ENCODE measurements around the gene ZNF521.
"Not testable (repeated sequence)": the region's sequence is repeated elsewhere in the genome, so short reads cannot be mapped to it uniquely, and the experiment has no call there.

The ZNF521 gene

DNA sequence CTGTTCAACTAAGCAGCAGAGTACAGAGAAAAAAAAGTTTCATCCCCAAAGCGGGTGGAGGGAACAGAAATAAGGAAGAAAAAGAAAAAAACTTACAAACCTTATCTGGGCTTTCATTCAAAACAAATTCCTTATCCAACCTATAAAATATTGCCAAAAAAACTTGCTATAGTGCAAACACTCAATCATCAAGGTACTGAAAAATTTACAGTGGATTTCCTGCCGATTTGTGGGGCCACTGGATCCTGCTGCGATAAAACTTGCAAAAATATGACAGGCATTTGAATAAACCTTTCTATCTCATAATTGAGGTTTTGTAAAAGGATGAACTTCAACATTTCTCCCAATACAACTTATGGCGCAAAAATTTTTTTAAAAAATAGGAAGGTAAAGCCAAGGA is 77.0 kb downstream of the ZNF521 start:
- Histone ChIP-seq H3K27ac (ENCODE audit: low read depth, low read length) (no peak overlapping the region), H3K9ac (ENCODE audit: low read length) (no peak overlapping the region), H3K4me1 (ENCODE audit: insufficient read depth, low read length) (peaks cover 12% of the 10 kb centered on the region), H3K4me3 (ENCODE audit: low read depth in 1 of 2, low read length in 2 of 2) (no peak overlapping the region), H3K36me3 (ENCODE audit: insufficient read depth, low read length) (no peaks in the 10 kb centered on the region), H3K9me3 (ENCODE audit: low read length) (no peaks in the 10 kb centered on the region), H3K27me3 (ENCODE audit: control insufficient read depth in 1 of 2, insufficient read depth in 2 of 2, low read length in 2 of 2) (no peaks in the 10 kb centered on the region)

DNA sequence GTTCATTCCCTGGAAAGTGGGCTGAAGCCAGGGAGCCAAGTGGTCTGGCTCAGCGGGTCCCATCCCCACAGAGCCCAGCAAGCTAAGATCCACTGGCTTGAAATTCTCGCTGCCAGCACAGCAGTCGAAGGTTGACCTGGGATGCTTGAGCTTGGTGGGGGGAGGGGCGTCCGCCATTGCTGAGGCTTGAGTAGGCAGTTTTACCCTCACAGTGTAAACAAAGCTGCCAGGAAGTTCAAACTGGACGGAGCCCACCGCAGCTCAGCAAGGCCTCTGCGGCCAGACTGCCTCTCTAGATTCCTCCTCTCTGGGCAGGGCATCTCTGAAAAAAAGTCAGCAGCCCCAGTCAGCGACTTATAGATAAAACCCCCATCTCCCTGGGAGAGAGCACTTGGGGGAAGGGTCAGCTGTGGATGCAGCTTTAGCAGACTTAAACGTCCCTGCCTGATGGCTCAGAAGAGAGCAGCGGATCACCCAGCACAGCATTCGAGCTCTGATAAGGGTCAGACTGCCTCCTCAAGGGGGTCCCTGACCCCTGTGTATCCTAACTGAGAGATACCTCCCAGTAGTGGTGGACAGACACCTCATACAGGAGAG is 84.9 kb downstream of the ZNF521 start:
- H3K9ac ChIP-seq (ENCODE audit: low read length); H3K36me3 ChIP-seq (ENCODE audit: insufficient read depth, low read length); H3K4me1 ChIP-seq (ENCODE audit: insufficient read depth, low read length); H3K27ac ChIP-seq (ENCODE audit: low read depth, low read length); H3K4me3 ChIP-seq (ENCODE audit: low read depth in 1 of 2, low read length in 2 of 2); H3K27me3 ChIP-seq (ENCODE audit: control insufficient read depth in 1 of 2, insufficient read depth in 2 of 2, low read length in 2 of 2); H3K9me3 ChIP-seq (ENCODE audit: low read length): not testable (repeated sequence)

DNA sequence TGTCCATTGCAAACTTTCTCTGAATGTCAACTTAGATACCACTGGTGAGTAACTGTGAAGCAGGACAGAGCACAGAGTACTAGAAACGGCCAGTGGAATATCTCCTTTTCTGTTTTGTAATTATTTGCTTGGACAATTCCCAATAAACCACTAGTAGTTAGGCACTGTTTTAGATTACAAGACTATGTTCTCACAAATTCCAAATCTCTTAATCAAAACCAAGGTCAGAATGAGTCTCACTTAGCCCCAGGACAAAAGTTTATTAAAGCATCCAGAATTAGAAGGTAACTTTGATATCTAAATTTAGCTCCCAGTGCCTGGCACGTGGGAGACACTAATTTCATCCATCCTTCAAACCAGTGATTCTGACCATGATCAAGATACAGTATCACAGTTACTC is 89.0 kb downstream of the ZNF521 start:
- Histone ChIP-seq H3K27ac (ENCODE audit: low read depth, low read length) (no peak overlapping the region), H3K36me3 (ENCODE audit: insufficient read depth, low read length) (no peaks in the 10 kb centered on the region), H3K27me3 (ENCODE audit: control insufficient read depth in 1 of 2, insufficient read depth in 2 of 2, low read length in 2 of 2) (no peaks in the 10 kb centered on the region), H3K4me1 (ENCODE audit: insufficient read depth, low read length) (no peaks in the 10 kb centered on the region), H3K9me3 (ENCODE audit: low read length) (no peaks in the 10 kb centered on the region), H3K4me3 (ENCODE audit: low read depth in 1 of 2, low read length in 2 of 2) (no peak overlapping the region), H3K9ac (ENCODE audit: low read length) (no peak overlapping the region)

DNA sequence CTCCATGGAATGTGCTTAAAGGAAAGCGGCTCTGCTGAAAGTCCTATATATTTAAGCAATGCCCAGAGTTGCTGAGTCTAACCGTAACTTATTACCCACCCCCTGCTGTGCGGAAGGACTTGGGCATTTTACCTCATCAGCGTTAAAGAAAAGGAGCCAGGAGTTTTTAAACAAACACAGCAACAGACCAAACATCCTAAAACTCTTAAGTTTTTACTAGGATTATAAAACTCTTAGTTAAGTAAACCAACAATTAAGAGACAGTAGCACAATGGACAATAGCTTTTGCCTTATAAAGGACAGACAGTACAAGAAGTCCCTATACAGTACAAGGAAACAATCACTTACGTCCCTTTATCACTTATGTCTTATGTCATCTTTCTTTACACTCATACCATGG is 90.2 kb downstream of the ZNF521 start:
- Histone ChIP-seq H3K4me3 (ENCODE audit: low read depth in 1 of 2, low read length in 2 of 2) (no peak overlapping the region), H3K36me3 (ENCODE audit: insufficient read depth, low read length) (no peaks in the 10 kb centered on the region), H3K27me3 (ENCODE audit: control insufficient read depth in 1 of 2, insufficient read depth in 2 of 2, low read length in 2 of 2) (no peaks in the 10 kb centered on the region), H3K9me3 (ENCODE audit: low read length) (no peaks in the 10 kb centered on the region), H3K27ac (ENCODE audit: low read depth, low read length) (no peak overlapping the region), H3K9ac (ENCODE audit: low read length) (no peak overlapping the region), H3K4me1 (ENCODE audit: insufficient read depth, low read length) (no peaks in the 10 kb centered on the region)

- Histone ChIP-seq H3K9me3 (ENCODE audit: low read length) (no peaks in the 10 kb centered on the region), H3K4me1 (ENCODE audit: insufficient read depth, low read length) (no peaks in the 10 kb centered on the region), H3K27me3 (ENCODE audit: control insufficient read depth in 1 of 2, insufficient read depth in 2 of 2, low read length in 2 of 2) (no peaks in the 10 kb centered on the region), H3K27ac (ENCODE audit: low read depth, low read length) (no peak overlapping the region), H3K4me3 (ENCODE audit: low read depth in 1 of 2, low read length in 2 of 2) (no peak overlapping the region), H3K36me3 (ENCODE audit: insufficient read depth, low read length) (no peaks in the 10 kb centered on the region), H3K9ac (ENCODE audit: low read length) (no peak overlapping the region)
Observed at GRCh38 chr18:25256439-25256838, 95.5 kb downstream of the ZNF521 start.

- H3K9ac ChIP-seq (ENCODE audit: low read length), result no peak overlapping the region
- H3K4me3 ChIP-seq (ENCODE audit: low read depth in 1 of 2, low read length in 2 of 2), result no peak overlapping the region
- no peaks in the 10 kb centered on the region for H3K9me3 ChIP-seq (ENCODE audit: low read length)
- H3K36me3 ChIP-seq (ENCODE audit: insufficient read depth, low read length), result no peaks in the 10 kb centered on the region
- no peaks in the 10 kb centered on the region for H3K4me1 ChIP-seq (ENCODE audit: insufficient read depth, low read length)
- H3K27me3 ChIP-seq (ENCODE audit: control insufficient read depth in 1 of 2, insufficient read depth in 2 of 2, low read length in 2 of 2), result no peaks in the 10 kb centered on the region
- H3K27ac ChIP-seq (ENCODE audit: low read depth, low read length), result no peak overlapping the region
Observed at GRCh38 chr18:25253779-25254178, 98.2 kb downstream of the ZNF521 start.

DNA sequence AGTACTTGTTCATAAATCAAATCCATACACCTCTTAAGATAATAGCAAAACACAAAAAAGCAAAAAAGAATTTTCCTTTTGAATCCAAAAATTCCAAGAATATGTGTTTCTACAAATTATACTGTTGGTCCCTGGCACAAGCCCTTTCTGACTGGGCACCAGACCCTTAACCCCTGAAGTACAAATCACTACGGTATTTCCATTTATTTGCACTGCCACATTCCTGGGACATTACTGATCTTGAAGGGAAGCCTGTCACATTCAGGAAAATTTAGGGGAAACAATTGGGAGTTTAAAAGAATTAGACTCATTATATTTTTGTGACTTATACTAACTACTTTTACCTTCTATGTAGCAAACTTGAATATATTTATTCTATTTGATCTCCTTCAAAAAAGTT is 98.8 kb downstream of the ZNF521 start:
- no peaks in the 10 kb centered on the region for H3K4me1 ChIP-seq (ENCODE audit: insufficient read depth, low read length)
- H3K4me3 ChIP-seq (ENCODE audit: low read depth in 1 of 2, low read length in 2 of 2), result no peak overlapping the region
- H3K27ac ChIP-seq (ENCODE audit: low read depth, low read length), result no peak overlapping the region
- H3K9ac ChIP-seq (ENCODE audit: low read length), result no peak overlapping the region
- no peaks in the 10 kb centered on the region for H3K9me3 ChIP-seq (ENCODE audit: low read length)
- H3K27me3 ChIP-seq (ENCODE audit: control insufficient read depth in 1 of 2, insufficient read depth in 2 of 2, low read length in 2 of 2), result no peaks in the 10 kb centered on the region
- no peaks in the 10 kb centered on the region for H3K36me3 ChIP-seq (ENCODE audit: insufficient read depth, low read length)

GRCh38 chr18:25251068-25251467 is 100.9 kb downstream of the ZNF521 start:
- Histone ChIP-seq H3K27ac (ENCODE audit: low read depth, low read length) (no peak overlapping the region), H3K27me3 (ENCODE audit: control insufficient read depth in 1 of 2, insufficient read depth in 2 of 2, low read length in 2 of 2) (no peaks in the 10 kb centered on the region), H3K9ac (ENCODE audit: low read length) (no peak overlapping the region), H3K4me3 (ENCODE audit: low read depth in 1 of 2, low read length in 2 of 2) (no peak overlapping the region), H3K9me3 (ENCODE audit: low read length) (no peaks in the 10 kb centered on the region), H3K36me3 (ENCODE audit: insufficient read depth, low read length) (no peaks in the 10 kb centered on the region), H3K4me1 (ENCODE audit: insufficient read depth, low read length) (no peaks in the 10 kb centered on the region)

DNA sequence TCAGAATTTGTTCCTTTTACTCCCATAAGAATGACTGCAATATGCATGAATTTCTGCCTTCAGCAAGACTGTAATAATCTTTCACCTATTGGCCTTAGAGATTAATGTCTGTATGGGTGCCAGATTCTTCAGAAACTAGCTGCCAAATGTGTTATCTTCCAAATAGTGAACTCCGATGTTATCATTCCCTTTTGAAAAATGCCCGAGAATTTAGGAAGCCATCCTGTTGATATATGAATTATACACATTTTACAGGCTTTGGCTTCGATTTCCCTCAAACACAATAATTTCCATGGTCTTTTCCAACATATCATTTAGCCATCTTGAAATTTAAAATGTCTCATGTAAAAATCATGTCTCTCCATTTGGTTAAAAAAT is 101.5 kb downstream of the ZNF521 start:
- no peaks in the 10 kb centered on the region for H3K36me3 ChIP-seq (ENCODE audit: insufficient read depth, low read length)
- H3K4me1 ChIP-seq (ENCODE audit: insufficient read depth, low read length), result no peaks in the 10 kb centered on the region
- H3K9me3 ChIP-seq (ENCODE audit: low read length), result no peaks in the 10 kb centered on the region
- no peak overlapping the region for H3K4me3 ChIP-seq (ENCODE audit: low read depth in 1 of 2, low read length in 2 of 2)
- no peak overlapping the region for H3K9ac ChIP-seq (ENCODE audit: low read length)
- no peaks in the 10 kb centered on the region for H3K27me3 ChIP-seq (ENCODE audit: control insufficient read depth in 1 of 2, insufficient read depth in 2 of 2, low read length in 2 of 2)
- H3K27ac ChIP-seq (ENCODE audit: low read depth, low read length), result no peak overlapping the region

DNA sequence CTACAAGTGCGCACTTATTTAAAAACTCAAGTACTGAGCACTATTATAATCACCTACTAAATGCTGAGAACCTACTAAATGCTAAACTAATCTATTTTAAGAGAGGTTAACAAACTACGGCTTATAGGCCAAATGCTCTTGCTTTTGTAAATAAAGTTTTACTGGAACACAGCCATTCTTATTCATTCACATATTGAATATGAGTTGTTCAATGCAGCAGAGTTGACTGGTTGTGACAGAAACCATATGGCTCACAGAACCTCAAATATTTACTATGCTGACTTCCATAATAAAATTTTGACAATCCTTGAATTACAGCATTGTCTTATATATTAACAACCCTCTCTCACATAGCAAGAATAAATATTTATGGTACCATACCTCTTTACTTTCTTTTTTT is 103.2 kb downstream of the ZNF521 start:
- Histone ChIP-seq H3K9me3 (ENCODE audit: low read length) (no peaks in the 10 kb centered on the region), H3K9ac (ENCODE audit: low read length) (no peak overlapping the region), H3K4me1 (ENCODE audit: insufficient read depth, low read length) (no peaks in the 10 kb centered on the region), H3K27me3 (ENCODE audit: control insufficient read depth in 1 of 2, insufficient read depth in 2 of 2, low read length in 2 of 2) (no peaks in the 10 kb centered on the region), H3K36me3 (ENCODE audit: insufficient read depth, low read length) (no peaks in the 10 kb centered on the region), H3K4me3 (ENCODE audit: low read depth in 1 of 2, low read length in 2 of 2) (no peak overlapping the region), H3K27ac (ENCODE audit: low read depth, low read length) (no peak overlapping the region)

DNA sequence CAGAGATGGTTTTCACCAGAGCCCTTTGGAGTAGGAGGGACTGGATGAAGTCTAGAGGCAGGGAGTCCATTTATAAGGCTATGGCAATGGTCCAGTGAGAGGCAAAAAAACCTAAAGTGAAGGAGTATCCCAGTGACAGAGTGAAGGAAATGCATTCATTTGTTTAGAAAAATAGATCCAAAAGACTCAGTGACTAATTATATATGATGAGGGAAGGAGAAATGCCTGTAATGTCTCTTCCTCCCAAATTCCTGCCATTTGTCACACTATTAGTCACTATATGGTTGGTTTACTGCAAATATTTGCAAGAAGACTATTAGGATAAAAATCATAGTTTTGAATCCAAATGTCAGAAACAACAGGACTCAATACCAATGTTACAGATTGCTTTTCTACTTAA is 104.2 kb downstream of the ZNF521 start:
- Histone ChIP-seq H3K27ac (ENCODE audit: low read depth, low read length) (no peak overlapping the region), H3K27me3 (ENCODE audit: control insufficient read depth in 1 of 2, insufficient read depth in 2 of 2, low read length in 2 of 2) (no peaks in the 10 kb centered on the region), H3K9me3 (ENCODE audit: low read length) (no peaks in the 10 kb centered on the region), H3K4me3 (ENCODE audit: low read depth in 1 of 2, low read length in 2 of 2) (no peak overlapping the region), H3K4me1 (ENCODE audit: insufficient read depth, low read length) (no peaks in the 10 kb centered on the region), H3K36me3 (ENCODE audit: insufficient read depth, low read length) (no peaks in the 10 kb centered on the region), H3K9ac (ENCODE audit: low read length) (no peak overlapping the region)

GRCh38 chr18:25244924-25245698 is 106.9 kb downstream of the ZNF521 start:
- Histone ChIP-seq H3K27me3 (ENCODE audit: control insufficient read depth in 1 of 2, insufficient read depth in 2 of 2, low read length in 2 of 2) (no peaks in the 10 kb centered on the region), H3K9me3 (ENCODE audit: low read length) (no peaks in the 10 kb centered on the region), H3K4me1 (ENCODE audit: insufficient read depth, low read length) (no peaks in the 10 kb centered on the region), H3K9ac (ENCODE audit: low read length) (no peak overlapping the region), H3K4me3 (ENCODE audit: low read depth in 1 of 2, low read length in 2 of 2) (no peak overlapping the region), H3K27ac (ENCODE audit: low read depth, low read length) (no peak overlapping the region), H3K36me3 (ENCODE audit: insufficient read depth, low read length) (no peaks in the 10 kb centered on the region)
